AG04450 (cell line): ENCODE results near the gene C2orf78. TPM values are rescaled to one million over a fixed set of nuclear protein-coding genes. Genes with fewer than 3 reads are reported as not detected.

Experiments used
- CTCF ChIA-PET: fragments of 300-600, 350-600 bp; formaldehyde crosslinking; extraction: SDS; loops from one replicate; lab custom pipeline; 2022; ENCODE audit warnings: antibody characterized with exemption, inconsistent platforms; lab: Charles Lee
- POLR2A ChIA-PET: fragments of 350-600 bp; formaldehyde crosslinking; extraction: SDS; loops from one replicate; lab custom pipeline; 2021; ENCODE audit warnings: antibody characterized with exemption, inconsistent platforms; lab: Yijun Ruan, JAX
- DNase-seq: peaks from one replicate; pipeline ENCODE4 v3.0.0-alpha.2; 2011; ENCODE audit warnings: low read depth, low spot score
- H3K27ac ChIP-seq: one replicate; pipeline ENCODE4 v1.5.1; 2012; ENCODE audit warnings: low read depth, low read length, control low read depth
- H3K27me3 ChIP-seq: one replicate; pipeline ENCODE4 v1.6.0; 2012; ENCODE audit warnings: low read length; ENCODE audit not compliant: control insufficient read depth, insufficient read depth
- H3K4me3 ChIP-seq: 2 replicates; pipeline ENCODE4 v1.5.1; 2011; ENCODE audit warnings: mild to moderate bottlenecking, low read depth, low read length, control low read depth
- H3K9me3 ChIP-seq: 2 replicates; pipeline ENCODE4 v1.5.1; 2012; ENCODE audit warnings: low read length; ENCODE audit not compliant: control insufficient read depth, insufficient read depth
- CTCF ChIP-seq: IDR thresholded peaks from 2 replicates; pipeline ENCODE4 v1.5.1; 2011; ENCODE audit warnings: low read depth, low read length, control low read depth, inconsistent platforms
- polyA plus RNA-seq: library from polyadenylated mRNA; depleted of rRNA; stranded (reverse); fragments of >200 nt; gene quantifications from 2 replicates; pipeline ENCODE4 v1.2.3, GENCODE V29; 2011

Gene C2orf78
- polyA plus RNA-seq, 1 experiment = not detected

- ChIA-PET POLR2A (no interaction called here), CTCF (no interaction called here)
- Histone ChIP-seq H3K9me3 (no peaks in the 10 kb centered on the region), H3K27ac (no peak overlapping the region), H3K4me3 (no peak overlapping the region), H3K27me3 (peaks cover 25% of the 10 kb centered on the region)
- no peak for TF ChIP-seq CTCF
- no peak for DNase-seq
Observed at GRCh38 chr2:73818296-73818695, 34.3 kb downstream of the C2orf78 start.

- Histone ChIP-seq H3K27ac (no peak overlapping the region), H3K9me3 (no peaks in the 10 kb centered on the region), H3K27me3 (peaks cover 9% of the 10 kb centered on the region), H3K4me3 (no peak overlapping the region)
- no peak for DNase-seq
- TF ChIP-seq CTCF = no peak
- CTCF ChIA-PET = interaction anchor here (0.5 kb wide), 1 partner anchor 259 kb away, joined by 3 read pairs; no protein-coding TSS in a partner anchor
- POLR2A ChIA-PET = no interaction called here
Observed at GRCh38 chr2:73821227-73821626, 37.2 kb downstream of the C2orf78 start.

- CTCF ChIA-PET = interaction anchor here (0.7 to 3.7 kb wide), 5 partner anchors 66 to 513 kb away, joined by 3 to 43 read pairs (median 16); no protein-coding TSS in a partner anchor
- POLR2A ChIA-PET = interaction anchor here (1.0 kb wide), 1 partner anchor 356 kb away, joined by 3 read pairs; no protein-coding TSS in a partner anchor
Observed at GRCh38 chr2:73821669-73822068, 37.7 kb downstream of the C2orf78 start.

GRCh38 chr2:73822276-73822675 is 38.3 kb downstream of the C2orf78 start:
- POLR2A ChIA-PET = interaction anchor here (1.0 kb wide), 1 partner anchor 356 kb away, joined by 3 read pairs; no protein-coding TSS in a partner anchor
- no peak overlapping the region for H3K27ac ChIP-seq

More at GRCh38 chr2:73821669-73822068, 37.7 kb downstream of the C2orf78 start:
- Histone ChIP-seq H3K27me3 (peaks cover 5% of the 10 kb centered on the region), H3K4me3 (no peak overlapping the region), H3K27ac (no peak overlapping the region), H3K9me3 (no peaks in the 10 kb centered on the region)
- DNase-seq = no peak
- no peak for TF ChIP-seq CTCF

More at GRCh38 chr2:73822276-73822675, 38.3 kb downstream of the C2orf78 start:
- DNase-seq = no peak
- TF ChIP-seq CTCF = no peak
- peaks cover 4% of the 10 kb centered on the region for H3K27me3 ChIP-seq
- H3K4me3 ChIP-seq = no peak overlapping the region
- H3K9me3 ChIP-seq = no peaks in the 10 kb centered on the region
- CTCF ChIA-PET = interaction anchor here (0.7 to 3.7 kb wide), 8 partner anchors 10 to 512 kb away, joined by 3 to 43 read pairs (median 10); no protein-coding TSS in a partner anchor
